ENCODE measurements around the gene L3HYPDH.
"Not testable (repeated sequence)": the region's sequence is repeated elsewhere in the genome, so short reads cannot be mapped to it uniquely, and the experiment has no call there.

The L3HYPDH gene

GRCh38 chr14:59475709-59476108 lies 8.5 kb downstream of the L3HYPDH start:
- DNase-seq, result no peak

GRCh38 chr14:59474172-59474571 lies 10.0 kb downstream of the L3HYPDH start:
- DNase-seq, result no peak

DNA sequence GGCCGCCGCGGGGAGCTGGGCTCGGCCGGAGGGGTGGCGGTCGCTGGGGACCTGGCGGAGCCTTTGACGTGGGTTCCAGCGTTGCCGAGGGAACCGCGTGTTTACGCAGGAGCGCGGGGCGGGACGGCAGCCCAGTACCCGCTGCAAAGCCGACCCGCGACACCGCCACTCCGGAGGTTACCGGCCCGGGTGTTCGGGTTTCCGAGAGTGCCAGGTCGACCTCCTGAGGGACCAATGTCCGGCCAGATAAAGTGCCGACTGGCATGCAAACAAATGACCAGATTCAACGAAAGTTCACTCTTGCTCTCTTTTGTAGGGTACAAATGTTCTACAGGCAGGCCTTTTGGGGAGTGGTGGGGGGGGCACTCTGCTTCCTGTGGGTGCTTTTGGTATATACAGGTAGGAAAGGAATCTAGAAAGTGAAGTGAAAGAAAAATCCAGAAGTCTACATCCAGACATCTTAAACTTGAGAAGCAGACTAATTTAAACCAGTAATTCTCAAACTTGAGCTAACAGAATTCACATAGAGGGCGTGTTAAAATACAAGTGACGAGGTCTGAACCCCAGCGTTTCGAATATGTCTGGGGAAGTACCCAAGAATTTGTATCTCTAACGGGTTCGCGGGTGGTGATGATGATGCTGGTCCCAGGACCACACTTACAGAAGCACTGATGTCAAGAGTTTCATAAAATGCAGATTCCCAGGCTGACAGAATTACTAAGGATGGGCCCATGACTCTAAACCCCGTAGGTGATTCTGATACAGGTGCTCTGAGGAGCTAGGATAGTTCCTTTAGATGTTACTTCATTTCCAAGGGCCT lies 18.7 kb downstream of the L3HYPDH start, which contains the start of gene GPR135:
Gene GPR135, minus strand, starts transcription at position 65 of the 820 bp plus-strand sequence. CDS start 154 bp downstream, outside the sequence.
- DNase-seq, result no peak

- DNase-seq, result no peak
These were observed 19.5 kb downstream of the L3HYPDH start for GRCh38 chr14:59464486-59465315.

GRCh38 chr14:59463787-59464485 lies 20.3 kb downstream of the L3HYPDH start:
- DNase-seq, result no peak

- DNase-seq, result no peak
These were observed 22.3 kb downstream of the L3HYPDH start for GRCh38 chr14:59461891-59462290.

DNA sequence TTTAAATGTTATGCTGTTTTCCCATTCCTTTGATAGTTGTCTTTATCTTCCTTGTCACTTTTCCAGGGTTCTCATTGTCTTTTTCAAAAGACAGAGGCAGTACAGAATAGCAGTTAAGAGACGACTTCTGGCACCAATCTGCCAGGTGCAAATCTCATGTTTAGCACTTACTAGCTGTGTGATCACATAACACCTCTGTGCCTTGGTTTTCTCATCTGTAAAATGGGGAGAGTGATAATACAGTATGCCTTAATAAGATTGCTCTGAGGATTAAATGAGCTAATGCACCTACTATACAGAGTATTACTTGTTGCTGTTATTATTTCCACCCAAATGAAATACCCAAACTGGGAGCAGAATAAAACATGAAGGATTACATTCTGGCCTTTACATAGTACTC lies 23.8 kb downstream of the L3HYPDH start:
- no peak for DNase-seq

GRCh38 chr14:59458486-59458885 lies 25.7 kb downstream of the L3HYPDH start:
- no peak for DNase-seq

DNA sequence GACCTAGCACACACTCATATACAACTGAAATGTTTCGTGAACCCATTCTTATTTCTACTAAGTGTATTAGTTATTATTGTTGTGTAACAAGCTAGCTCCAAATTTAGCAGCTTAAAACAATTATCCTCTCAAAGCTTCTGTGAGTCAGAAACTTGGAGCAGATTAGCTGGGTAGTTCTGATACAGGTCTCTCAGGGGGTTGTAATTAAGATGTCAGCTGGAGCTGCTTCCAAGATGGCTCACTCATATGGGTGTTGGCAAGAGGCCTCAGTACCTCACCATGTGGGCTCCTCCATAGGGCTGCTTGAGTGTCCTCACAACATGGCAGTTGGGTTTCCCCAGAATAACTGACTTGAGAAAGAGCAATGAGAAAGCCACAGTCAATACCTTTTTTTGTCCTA lies 28.8 kb downstream of the L3HYPDH start:
- no peak for DNase-seq

GRCh38 chr14:59454139-59454538 lies 30.1 kb downstream of the L3HYPDH start:
- DNase-seq, result no peak

- no peak for DNase-seq
These were observed 32.4 kb downstream of the L3HYPDH start for GRCh38 chr14:59451849-59452248.

- no peak for DNase-seq
These were observed 33.5 kb downstream of the L3HYPDH start for GRCh38 chr14:59450716-59451115.

DNA sequence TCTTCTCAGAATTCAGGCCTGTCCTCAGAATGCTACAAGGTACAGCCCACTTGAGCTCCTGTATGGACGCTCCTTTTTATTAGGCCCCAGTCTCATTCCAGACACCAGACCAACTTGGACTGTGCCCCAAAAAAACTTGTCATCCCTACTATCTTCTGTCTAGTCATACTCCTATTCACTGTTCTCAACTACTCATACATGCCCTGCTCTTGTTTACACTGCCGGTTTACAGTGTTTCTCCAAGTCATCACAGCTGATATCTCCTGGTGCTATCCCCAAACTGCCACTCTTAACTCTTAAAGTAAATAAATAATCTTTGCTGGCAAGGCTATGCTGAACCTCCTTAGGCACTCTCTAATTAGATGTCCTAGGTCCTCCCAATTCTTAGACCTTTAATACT lies 35.5 kb downstream of the L3HYPDH start:
- not testable (repeated sequence) for DNase-seq

DNA sequence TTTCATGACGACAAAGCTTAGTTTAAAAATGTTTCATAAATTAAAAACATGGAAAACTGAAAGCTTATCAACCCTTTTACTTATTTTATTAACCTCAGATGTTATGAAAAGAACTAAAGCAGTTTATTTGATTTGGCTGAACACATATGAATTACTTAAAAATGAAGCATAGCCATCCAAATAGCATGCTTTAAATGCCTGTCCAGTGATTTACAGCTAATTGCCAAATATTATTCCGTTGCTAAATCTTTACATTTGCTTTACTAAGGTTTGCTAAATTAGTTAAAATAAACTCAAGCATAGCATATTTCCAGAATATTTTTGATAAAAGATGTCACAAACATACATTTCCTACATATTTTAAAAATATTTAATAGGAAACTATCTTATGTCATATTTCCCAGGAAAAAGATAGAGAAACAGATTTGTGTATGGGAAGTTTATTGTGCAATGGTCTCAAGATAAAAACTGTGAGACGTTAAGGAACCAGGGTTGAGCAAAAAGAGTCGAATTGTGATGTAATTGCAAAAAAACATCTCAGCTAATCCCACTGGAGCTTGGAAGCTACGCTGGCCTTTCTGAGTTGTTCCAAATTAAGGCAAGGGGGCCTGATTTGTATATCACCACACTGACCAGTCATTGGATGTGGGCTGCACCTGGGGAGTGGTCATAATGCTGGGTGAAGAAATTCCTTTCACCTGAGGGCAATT lies 44.8 kb downstream of the L3HYPDH start:
- DNase-seq, result no peak

GRCh38 chr14:59438195-59438647 lies 46.0 kb downstream of the L3HYPDH start:
- no peak for DNase-seq

DNA sequence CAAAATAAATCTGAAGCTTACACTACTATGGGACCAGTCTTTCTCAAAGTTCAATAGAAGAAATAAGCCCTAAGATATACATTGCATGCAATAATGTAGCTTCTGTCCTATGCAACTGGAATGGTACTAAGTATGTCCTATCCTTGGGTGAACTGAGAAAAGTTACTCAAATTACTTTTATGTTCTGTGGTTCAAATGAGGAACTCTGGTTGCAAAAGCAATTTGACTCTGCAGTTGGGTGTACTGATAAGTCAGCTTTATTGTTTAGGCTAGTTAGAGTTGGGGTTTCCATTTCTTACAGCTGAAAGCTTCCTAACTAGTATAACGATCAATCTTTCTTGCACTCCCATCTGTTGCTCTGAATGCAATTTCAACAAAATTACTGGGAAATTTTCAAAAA lies 48.2 kb downstream of the L3HYPDH start:
- no peak for DNase-seq

- DNase-seq, result no peak
These were observed 49.1 kb downstream of the L3HYPDH start for GRCh38 chr14:59435101-59435500.

DNA sequence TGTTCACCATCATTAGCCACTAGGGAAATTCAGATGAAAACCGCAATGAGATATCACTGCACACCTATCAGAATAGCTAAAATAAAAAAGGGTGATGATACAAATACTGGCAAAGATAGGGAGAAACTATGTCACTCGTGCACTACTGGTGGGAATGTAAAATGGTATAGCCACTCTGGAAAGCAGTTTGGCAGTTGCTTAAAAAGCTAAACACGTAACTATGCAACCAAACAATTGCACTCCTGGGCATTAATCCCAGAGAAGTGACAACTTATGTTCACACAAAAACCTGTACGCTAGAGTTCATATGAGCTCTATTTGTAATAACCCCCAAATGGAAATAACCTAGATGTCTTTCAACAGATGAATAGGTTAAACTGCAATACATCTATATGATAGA lies 54.4 kb downstream of the L3HYPDH start:
- DNase-seq, result no peak

GRCh38 chr14:59428581-59429012 lies 55.6 kb downstream of the L3HYPDH start:
- no peak for DNase-seq

DNA sequence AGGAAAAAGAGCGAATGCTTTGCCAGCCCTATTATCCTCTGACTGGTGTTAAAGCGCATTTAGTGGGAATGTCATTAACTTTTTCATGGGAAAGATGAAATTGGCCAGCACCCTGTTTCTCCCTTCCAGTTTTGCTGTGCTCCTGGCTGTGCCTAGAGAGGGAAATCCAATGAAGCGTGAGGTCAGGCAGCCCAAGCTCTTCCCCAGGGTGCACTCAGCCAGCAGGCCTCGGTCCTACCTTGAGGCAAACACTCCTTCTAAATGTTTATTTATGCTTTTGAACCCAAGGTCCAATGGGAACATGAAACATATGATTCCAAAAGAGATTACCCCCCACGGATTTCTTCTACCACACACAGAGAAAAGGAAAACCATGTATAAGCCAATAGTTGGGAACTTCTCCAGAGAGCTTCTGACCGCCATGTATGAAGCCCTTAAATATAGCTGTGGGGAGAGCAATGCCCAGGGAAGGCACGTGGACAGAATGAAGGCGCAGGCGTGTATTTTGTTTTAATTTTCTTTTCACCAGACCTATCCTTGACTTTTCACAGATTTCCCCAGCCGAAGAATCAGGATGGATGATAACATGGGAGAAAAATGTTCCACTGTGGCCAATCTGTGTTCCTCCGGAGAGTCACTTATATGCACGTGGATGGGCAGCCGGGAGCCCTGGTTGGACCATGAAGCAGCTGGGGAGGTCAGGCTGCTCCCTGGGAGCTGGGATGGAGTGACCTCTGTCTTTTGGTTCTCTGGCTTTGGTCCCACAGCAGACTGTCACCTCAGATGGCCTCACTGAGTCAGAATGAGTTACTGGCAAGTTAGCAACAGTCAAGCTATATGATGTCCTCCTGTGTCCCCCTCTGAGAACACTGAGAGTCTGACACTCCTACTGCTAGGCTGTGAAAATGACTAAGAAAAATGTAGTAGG lies 56.3 kb downstream of the L3HYPDH start:
- no peak for DNase-seq

DNA sequence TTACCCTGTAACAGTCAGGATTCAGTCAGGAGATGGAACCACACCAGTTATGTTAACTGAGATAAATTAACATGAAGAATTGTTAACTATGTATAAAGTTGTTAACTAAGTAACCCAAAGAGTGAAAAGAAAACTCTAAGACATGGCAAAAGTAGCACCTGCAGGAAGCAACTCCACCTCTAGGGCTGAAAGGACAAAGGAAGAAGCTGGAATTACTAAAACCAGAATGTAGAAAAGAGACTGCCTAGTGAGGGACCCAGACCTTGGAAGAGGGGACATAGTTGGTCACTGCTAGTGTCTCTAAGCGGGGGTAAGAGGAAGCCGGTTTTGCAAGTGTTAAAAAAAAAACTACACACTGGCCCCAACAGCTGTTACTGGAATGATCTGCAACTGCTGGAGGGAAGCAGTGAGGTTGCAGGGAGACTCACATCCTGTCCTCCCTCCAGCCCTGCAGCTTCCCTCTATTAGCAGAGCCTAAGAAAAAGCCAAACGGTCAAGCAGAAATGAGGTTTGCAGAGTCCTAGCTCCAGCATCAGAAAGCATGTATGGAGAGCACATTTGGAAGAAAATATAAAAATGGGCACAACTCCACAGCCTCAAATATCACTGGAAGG lies 58.8 kb downstream of the L3HYPDH start:
- no peak for DNase-seq

All from NCI-H1436 treated with DMSO at 0.1 percent for 48 hours (cell line).